GM12878 (cell line): ENCODE measurements around the gene LTB4R. TPM values are rescaled to one million over a fixed set of nuclear protein-coding genes. Genes with fewer than 3 reads are reported as not detected.

Source experiments
- ASH2L ChIP-seq: fragments of 300-600, 200-600 bp; sonication (generic); IDR thresholded peaks from 2 replicates; pipeline ENCODE4 v1.6.1; 2017; ENCODE audit warnings: low read depth, mild to moderate bottlenecking, borderline replicate concordance
- CREM ChIP-seq: IDR thresholded peaks from 2 replicates; pipeline ENCODE4 v1.6.1; 2014; ENCODE audit warnings: antibody characterized with exemption, low read depth
- KDM1A ChIP-seq: fragments of 200-600 bp; sonication (generic); IDR thresholded peaks from 2 replicates; pipeline ENCODE4 v1.6.1; 2016; ENCODE audit warnings: borderline replicate concordance
- LARP7 ChIP-seq: fragments of 450-650 bp; IDR thresholded peaks from 2 replicates; pipeline ENCODE4 v1.6.1; 2017; ENCODE audit warnings: mild to moderate bottlenecking
- MXI1 ChIP-seq: fragments of 150-350 bp; IDR thresholded peaks from 2 replicates; pipeline ENCODE4 v1.6.1; 2011; ENCODE audit warnings: low read depth, mild to moderate bottlenecking, inconsistent platforms, low read length, improper control_type of control experiment
- MYB ChIP-seq: fragments of 150-350 bp; IDR thresholded peaks from 2 replicates; pipeline ENCODE4 v1.6.1; 2014; ENCODE audit warnings: mild to moderate bottlenecking, low read depth, low read length, borderline replicate concordance
- PKNOX1 ChIP-seq: fragments of 450-650 bp; IDR thresholded peaks from 2 replicates; pipeline ENCODE4 v1.6.1; 2016; ENCODE audit warnings: mild to moderate bottlenecking
- SMARCA5 ChIP-seq: fragments of 450-650 bp; IDR thresholded peaks from 2 replicates; pipeline ENCODE4 v1.6.1; 2017; ENCODE audit warnings: mild to moderate bottlenecking
- TARDBP ChIP-seq: IDR thresholded peaks from 2 replicates; pipeline ENCODE4 v1.6.1; 2016; ENCODE audit warnings: borderline replicate concordance
- polyA plus RNA-seq, 11 experiments: library from polyadenylated mRNA; depleted of rRNA in 4 of 11; unstranded in 6 of 11; stranded (reverse) in 5 of 11; fragments of >200 nt; fragmentation: Nextera tagmentation in 4 of 11; fragmentation: Illumina TruSeq in 1 of 11; extraction: Ambion mirVana in 4 of 11; extraction: Trizol in 1 of 11; gene quantifications; 1 replicate in 1 of 11; 2 replicates in 10 of 11; pipeline versions ENCODE4 v1.2.1 to v1.2.3, GENCODE V29; 2011 to 2016; ENCODE audit warnings: inconsistent platforms in 2 of 11, missing spikeins in 2 of 11, low read depth in 1 of 11
- total RNA-seq, 4 experiments: library from RNA; depleted of rRNA in 3 of 4; stranded (reverse); fragments of >200 nt in 3 of 4; fragmentation: Illumina TruSeq in 1 of 4; extraction: Trizol in 1 of 4; gene quantifications; 2 replicates each; pipeline versions ENCODE4 v1.2.1 to v1.2.3, GENCODE V29; 2013 to 2021
- TF ChIP-seq, protein P1 (sequence below): IDR thresholded peaks from 2 replicates; pipeline ENCODE4 v1.6.1; 2012; ENCODE audit warnings: improper control_type of control experiment, low read depth, low read length; ENCODE audit not compliant: insufficient replicate concordance
- TF ChIP-seq, protein P2 (sequence below): fragments of 150-350 bp; IDR thresholded peaks from 2 replicates; pipeline ENCODE4 v1.6.1; 2016; ENCODE audit warnings: low read depth, low read length
- TF ChIP-seq, protein P3 (sequence below): fragments of 450-650 bp; IDR thresholded peaks from 2 replicates; pipeline ENCODE4 v1.6.1; 2017; ENCODE audit warnings: mild to moderate bottlenecking, moderate library complexity

LTB4R gene
- total and polyA plus RNA-seq, 10 of the 15 experiments (the other 5 are each of a cell fraction or from before 2014, with no cell fraction given): 1.2 to 14.0 (median 4.0) TPM

GRCh38 chr14:24339284-24340151, 28.2 kb downstream of the LTB4R start, which contains the start of gene RIPK3 (continued):
- TF ChIP-seq, protein P1, sequence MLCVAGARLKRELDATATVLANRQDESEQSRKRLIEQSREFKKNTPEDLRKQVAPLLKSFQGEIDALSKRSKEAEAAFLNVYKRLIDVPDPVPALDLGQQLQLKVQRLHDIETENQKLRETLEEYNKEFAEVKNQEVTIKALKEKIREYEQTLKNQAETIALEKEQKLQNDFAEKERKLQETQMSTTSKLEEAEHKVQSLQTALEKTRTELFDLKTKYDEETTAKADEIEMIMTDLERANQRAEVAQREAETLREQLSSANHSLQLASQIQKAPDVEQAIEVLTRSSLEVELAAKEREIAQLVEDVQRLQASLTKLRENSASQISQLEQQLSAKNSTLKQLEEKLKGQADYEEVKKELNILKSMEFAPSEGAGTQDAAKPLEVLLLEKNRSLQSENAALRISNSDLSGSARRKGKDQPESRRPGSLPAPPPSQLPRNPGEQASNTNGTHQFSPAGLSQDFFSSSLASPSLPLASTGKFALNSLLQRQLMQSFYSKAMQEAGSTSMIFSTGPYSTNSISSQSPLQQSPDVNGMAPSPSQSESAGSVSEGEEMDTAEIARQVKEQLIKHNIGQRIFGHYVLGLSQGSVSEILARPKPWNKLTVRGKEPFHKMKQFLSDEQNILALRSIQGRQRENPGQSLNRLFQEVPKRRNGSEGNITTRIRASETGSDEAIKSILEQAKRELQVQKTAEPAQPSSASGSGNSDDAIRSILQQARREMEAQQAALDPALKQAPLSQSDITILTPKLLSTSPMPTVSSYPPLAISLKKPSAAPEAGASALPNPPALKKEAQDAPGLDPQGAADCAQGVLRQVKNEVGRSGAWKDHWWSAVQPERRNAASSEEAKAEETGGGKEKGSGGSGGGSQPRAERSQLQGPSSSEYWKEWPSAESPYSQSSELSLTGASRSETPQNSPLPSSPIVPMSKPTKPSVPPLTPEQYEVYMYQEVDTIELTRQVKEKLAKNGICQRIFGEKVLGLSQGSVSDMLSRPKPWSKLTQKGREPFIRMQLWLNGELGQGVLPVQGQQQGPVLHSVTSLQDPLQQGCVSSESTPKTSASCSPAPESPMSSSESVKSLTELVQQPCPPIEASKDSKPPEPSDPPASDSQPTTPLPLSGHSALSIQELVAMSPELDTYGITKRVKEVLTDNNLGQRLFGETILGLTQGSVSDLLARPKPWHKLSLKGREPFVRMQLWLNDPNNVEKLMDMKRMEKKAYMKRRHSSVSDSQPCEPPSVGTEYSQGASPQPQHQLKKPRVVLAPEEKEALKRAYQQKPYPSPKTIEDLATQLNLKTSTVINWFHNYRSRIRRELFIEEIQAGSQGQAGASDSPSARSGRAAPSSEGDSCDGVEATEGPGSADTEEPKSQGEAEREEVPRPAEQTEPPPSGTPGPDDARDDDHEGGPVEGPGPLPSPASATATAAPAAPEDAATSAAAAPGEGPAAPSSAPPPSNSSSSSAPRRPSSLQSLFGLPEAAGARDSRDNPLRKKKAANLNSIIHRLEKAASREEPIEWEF: no peak
- TF ChIP-seq TARDBP: no peak
- TF ChIP-seq PKNOX1: no peak
- TF ChIP-seq MXI1: no peak
- no peak for TF ChIP-seq CREM
- TF ChIP-seq SMARCA5: no peak
- TF ChIP-seq MYB: no peak
- TF ChIP-seq, protein P2, sequence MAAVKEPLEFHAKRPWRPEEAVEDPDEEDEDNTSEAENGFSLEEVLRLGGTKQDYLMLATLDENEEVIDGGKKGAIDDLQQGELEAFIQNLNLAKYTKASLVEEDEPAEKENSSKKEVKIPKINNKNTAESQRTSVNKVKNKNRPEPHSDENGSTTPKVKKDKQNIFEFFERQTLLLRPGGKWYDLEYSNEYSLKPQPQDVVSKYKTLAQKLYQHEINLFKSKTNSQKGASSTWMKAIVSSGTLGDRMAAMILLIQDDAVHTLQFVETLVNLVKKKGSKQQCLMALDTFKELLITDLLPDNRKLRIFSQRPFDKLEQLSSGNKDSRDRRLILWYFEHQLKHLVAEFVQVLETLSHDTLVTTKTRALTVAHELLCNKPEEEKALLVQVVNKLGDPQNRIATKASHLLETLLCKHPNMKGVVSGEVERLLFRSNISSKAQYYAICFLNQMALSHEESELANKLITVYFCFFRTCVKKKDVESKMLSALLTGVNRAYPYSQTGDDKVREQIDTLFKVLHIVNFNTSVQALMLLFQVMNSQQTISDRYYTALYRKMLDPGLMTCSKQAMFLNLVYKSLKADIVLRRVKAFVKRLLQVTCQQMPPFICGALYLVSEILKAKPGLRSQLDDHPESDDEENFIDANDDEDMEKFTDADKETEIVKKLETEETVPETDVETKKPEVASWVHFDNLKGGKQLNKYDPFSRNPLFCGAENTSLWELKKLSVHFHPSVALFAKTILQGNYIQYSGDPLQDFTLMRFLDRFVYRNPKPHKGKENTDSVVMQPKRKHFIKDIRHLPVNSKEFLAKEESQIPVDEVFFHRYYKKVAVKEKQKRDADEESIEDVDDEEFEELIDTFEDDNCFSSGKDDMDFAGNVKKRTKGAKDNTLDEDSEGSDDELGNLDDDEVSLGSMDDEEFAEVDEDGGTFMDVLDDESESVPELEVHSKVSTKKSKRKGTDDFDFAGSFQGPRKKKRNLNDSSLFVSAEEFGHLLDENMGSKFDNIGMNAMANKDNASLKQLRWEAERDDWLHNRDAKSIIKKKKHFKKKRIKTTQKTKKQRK: no peak
- TF ChIP-seq, protein P3, sequence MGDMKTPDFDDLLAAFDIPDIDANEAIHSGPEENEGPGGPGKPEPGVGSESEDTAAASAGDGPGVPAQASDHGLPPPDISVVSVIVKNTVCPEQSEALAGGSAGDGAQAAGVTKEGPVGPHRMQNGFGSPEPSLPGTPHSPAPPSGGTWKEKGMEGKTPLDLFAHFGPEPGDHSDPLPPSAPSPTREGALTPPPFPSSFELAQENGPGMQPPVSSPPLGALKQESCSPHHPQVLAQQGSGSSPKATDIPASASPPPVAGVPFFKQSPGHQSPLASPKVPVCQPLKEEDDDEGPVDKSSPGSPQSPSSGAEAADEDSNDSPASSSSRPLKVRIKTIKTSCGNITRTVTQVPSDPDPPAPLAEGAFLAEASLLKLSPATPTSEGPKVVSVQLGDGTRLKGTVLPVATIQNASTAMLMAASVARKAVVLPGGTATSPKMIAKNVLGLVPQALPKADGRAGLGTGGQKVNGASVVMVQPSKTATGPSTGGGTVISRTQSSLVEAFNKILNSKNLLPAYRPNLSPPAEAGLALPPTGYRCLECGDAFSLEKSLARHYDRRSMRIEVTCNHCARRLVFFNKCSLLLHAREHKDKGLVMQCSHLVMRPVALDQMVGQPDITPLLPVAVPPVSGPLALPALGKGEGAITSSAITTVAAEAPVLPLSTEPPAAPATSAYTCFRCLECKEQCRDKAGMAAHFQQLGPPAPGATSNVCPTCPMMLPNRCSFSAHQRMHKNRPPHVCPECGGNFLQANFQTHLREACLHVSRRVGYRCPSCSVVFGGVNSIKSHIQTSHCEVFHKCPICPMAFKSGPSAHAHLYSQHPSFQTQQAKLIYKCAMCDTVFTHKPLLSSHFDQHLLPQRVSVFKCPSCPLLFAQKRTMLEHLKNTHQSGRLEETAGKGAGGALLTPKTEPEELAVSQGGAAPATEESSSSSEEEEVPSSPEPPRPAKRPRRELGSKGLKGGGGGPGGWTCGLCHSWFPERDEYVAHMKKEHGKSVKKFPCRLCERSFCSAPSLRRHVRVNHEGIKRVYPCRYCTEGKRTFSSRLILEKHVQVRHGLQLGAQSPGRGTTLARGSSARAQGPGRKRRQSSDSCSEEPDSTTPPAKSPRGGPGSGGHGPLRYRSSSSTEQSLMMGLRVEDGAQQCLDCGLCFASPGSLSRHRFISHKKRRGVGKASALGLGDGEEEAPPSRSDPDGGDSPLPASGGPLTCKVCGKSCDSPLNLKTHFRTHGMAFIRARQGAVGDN: peak; percentile 29; the same call in 1 of the 2 replicates
- no peak for TF ChIP-seq KDM1A
- TF ChIP-seq LARP7: 0 out of 2 replicates have a peak, but pooled peaks have one; percentile 25
- no peak for TF ChIP-seq ASH2L
